Retina (tissue), 1 donor: ENCODE data around the gene CSTF3.
"Not testable (repeated sequence)": the region's sequence is repeated elsewhere in the genome, so short reads cannot be mapped to it uniquely, and the experiment has no call there.

Experiments
- DNase-seq: peaks from one replicate; pipeline ENCODE4 v3.0.0-alpha.2; 2016

CSTF3 gene

DNA sequence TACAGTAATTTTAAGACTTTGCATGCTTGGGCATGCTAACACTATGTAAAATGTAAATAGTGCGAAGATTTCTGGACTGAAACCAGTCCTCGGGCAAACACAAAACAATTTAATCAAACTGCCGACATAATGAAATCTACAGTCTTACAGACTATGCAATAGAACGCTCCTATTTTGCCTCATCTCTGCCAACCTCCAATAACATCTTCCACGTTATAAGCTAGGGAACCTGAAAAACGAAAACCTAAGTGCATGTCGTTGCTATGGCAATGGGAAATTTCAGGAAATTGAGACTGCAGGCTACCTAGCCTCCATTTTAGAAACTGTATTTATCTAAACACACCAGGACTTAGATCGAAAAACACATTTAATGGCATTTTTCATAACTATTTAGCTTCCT, 1.1 kb downstream of the CSTF3 start:
- peak; percentile 11 for DNase-seq

DNA sequence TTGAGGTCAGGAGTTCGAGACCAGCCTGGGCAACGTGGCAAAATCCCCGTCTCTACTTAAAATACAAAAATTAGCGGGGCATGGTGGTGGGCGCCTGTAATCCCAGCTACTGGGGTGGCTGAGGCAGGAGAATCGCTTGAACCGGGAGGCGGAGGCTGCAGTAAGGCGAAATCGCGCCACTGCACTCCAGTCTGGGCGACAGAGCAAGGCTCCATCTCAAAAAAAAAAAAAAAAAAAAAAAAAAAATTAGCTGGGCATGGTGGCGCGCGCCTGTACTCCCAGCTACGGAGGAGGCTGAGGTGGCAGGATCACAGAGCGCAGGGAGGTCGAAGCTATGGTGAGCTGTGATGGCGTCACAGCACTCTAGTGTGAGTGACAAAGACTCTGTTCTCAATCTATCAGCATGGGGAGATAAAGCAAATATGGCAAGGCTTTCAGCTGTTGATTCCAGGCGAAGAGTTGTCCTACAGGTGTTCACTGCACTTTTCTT, 1.9 kb downstream of the CSTF3 start:
- not testable (repeated sequence) for DNase-seq

DNA sequence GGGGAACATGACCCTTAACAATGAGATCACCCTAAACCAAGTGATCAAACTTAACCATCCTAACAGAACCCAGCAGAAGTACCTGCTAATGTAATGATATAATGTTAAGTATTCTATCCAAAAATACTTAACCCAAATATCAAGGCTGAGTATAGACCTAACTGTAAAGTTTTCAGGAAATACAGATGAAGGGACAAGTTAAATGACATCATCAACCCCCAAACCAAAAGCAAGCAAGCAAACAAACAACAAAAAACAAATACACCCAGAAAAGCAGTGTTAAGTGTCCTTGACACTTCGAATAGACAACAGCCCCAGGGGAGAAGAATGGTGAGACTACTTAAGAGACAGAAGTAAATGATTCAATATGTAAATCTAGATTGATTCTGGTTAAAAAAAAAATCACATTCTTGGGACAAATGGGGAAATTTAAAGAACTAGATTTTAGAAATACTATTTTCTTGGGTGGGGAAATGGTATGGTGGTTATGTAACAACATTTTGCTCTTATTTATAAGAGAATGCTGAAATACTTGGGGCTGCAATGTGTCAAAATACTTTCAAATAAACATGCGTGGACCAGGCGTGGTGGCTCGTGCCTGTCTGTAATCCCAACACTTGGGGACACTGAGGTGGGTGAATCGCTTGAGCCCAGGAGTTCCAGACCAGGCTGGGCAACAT, 2.5 kb downstream of the CSTF3 start:
- DNase-seq, result no peak

DNA sequence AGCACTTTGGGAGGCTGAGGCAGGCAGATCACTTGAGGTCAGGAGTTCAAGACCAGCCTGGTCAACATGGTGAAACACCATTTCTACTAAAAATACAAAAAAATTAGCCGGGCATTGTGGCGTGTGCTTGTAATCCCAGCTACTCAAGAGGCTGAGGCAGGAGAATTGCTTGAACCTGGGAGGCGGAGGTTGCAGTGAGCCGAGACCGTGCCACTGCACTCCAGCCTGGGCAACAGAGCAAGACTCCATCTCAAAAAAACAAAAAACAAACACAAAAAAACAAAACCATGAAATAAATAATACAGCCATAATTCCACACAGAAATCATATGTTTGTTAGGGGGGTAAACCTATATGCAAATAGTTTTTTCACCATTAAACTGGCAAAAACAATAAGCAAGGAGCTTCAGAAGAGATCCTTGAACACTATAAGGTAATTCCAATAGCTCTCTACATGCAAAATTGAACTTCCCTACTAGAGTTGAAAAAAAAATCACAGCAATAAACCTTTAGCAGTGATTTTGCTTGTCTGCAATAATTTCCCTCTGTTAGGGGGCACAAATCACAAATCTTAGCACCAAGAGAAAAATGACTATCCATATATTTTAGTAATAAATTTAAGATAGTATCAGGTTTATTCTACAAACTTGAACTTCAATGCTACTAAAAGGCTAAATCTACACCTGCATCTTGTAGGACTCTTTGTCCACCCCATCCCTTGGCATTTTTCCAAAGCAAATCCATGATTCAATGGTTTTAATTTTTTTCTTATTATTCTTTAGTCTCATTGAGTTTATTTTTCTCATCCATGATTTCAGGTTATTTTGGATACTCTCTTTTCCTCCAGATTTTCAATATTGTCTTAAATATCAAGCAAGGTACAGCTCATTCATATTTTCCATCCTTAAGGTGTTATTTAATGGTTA, 3.9 kb downstream of the CSTF3 start:
- DNase-seq, result no peak

DNA sequence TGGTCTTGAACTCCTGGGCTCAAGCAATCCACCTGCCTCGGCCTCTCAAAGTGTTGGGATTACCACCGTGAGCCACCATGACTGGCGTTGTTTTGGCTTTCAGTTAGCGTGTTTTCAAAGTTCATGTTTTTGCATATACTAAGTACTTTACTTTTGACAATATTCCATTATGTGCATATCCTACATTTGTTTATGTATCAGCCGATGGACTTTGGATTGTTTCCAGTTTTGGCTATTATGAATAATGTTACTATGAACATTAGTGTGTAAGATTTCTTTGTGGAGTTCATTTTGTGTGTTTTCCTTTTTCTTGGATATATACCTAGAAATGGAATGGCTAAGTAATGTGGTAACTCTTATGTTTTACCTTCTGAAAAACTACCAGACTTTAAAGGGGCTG, 9.9 kb downstream of the CSTF3 start:
- DNase-seq, result no peak

DNA sequence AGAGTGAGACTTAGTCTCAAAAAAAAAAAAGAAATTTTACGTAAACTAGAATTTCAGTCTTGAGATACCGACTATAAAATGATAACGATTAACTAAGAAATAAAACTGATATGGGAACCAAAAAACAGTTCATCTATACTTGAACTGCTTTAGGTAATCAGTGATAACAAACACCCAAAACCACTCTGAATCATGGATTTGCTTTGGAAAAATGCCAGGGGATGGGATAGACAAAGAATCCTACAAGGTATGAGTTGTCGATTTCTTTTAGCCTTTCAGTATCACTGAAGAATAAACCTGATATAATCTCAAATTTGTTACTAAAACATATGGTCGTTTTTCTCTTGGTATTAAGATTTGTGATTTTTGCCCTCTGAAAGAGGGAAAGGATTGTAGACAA, 13.7 kb downstream of the CSTF3 start:
- no peak for DNase-seq

DNA sequence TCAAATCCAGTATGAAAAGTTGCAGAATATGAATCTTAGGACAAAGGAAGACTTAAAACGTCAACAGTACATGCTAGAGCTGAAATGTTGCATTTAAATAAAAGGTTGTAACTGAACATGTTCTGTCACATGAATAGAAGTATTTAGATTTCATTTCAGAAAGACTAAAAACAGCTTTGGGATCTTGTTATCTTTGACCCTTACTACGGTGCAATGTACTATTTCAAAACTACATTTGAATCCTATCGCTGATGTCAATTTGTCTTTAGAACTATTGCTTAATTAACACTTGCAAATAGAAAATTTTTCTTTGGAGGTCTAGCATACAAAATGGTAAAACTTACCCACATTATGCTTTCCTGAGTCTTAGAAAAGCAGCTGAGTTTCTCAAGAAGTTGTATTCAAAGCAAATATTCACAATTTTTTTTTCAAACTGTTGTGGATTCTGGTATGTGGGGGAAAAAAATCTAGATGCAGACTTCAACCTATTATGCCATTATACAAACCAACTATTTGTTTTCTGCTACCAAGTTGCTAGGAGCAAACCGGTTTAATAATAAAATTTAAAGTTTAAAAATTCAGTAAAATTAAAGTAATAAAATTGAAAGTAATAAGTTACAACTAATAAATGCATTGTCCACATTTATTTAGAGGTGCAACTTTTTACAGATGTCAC, 25.4 kb downstream of the CSTF3 start:
- no peak for DNase-seq

DNA sequence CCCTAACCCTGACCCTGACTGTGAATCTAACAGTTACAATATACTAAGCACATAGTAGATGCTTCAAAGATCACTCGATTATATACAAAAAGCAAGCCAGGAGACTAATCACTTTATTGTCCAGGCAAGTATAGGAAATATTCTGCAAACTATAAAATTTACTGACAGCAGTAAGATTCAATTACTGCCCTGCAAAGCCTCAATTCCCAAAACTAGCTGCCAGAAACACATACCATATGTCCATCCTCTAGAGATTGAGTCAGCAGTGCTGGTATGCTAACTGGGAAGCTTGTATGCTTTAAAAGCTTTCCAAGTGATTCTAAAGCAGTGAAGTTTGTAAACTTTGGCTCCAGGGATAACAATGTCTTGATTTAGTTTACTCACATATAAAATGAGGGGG, 26.1 kb downstream of the CSTF3 start:
- no peak for DNase-seq

DNA sequence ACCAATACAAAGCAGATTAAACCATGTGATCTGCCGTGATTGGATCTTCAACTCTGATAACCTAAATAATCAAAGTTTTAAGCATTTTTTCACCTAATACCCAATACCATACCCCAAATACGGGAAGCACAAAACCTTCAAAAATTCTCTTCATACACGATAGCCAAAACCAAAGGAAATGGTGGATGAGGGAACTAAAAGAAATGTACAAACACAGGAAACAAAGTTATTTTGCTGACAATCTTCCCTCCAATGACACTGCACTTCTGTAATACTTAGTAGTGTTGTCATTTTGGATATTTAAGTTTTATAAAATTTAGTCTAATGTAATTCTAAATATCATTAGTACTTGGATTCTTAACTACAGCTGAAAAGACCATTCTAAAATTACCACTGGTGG, 27.0 kb downstream of the CSTF3 start:
- DNase-seq, result no peak

DNA sequence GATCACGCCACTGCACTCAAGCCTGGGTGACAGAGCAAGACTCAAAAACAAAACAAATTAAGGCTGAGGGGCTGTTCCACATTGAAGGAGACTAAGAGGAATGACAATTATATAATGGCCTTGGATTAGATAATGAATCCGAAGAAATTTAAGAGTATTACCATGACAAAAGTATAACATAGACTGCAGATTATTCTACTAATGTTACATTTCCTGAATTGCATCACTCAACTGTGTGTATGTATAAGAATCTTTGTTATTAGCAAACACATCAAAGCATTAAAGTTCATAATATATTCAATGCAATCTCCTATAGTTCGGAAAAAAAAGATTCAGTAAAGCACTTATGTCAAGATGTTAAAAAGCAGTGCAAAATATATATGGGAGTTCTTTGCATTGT, 27.5 kb downstream of the CSTF3 start:
- no peak for DNase-seq

DNA sequence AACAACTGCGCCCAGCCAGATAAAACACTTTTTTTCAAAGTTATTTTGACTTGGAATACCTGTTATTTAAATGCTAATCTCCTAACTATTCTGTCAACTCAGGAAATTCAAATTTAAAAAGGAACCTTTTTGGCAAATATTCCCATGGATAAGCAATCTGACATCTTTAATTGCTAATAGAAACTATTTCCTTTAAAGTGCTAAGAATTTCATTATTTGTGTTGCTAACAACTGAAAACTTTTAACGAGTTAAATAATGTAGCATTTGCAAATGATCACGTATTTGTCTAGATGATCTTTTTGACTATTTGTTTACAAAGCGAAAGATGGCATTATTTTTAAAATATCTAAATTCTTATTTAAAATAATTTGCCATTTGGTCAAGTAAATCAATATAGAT, 28.8 kb downstream of the CSTF3 start:
- no peak for DNase-seq

DNA sequence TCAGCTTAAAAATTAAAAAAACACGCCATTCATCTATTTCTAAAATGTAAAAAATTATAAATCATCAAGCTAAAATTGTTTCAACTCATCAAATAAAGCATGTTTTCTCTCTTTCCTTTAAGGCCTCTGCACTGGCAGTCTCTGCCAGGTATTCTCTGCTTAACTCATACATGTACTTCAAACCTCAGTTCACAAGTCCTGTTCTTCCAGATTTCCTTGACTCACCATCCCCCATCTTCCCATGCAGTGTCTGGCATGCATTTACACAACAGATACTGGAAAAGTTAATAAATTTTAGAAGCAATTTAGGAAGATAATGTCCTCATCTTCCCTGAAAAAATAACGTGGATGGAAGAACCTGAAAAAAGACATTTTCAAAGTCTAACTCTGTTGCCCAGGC, 32.5 kb downstream of the CSTF3 start:
- no peak for DNase-seq

DNA sequence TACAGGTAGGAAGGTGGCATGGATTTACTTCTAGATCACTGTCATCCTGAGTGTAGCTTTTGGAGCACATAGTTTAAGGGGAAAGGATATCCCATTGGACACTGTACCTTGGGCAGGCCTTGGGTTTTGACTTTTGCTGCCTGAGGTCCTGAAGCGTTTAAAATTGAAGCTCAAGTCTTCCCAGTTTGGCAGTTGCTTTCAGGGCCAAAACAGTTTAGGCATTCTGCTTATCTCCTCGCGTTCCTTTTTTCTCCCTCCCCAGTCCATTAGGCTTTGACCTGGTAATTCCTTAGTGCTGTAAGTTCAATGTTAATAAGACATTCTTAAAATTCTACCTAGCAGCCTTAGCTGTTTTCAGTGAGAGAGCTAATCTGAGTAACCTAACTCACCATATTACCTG, 35.7 kb downstream of the CSTF3 start:
- no peak for DNase-seq

DNA sequence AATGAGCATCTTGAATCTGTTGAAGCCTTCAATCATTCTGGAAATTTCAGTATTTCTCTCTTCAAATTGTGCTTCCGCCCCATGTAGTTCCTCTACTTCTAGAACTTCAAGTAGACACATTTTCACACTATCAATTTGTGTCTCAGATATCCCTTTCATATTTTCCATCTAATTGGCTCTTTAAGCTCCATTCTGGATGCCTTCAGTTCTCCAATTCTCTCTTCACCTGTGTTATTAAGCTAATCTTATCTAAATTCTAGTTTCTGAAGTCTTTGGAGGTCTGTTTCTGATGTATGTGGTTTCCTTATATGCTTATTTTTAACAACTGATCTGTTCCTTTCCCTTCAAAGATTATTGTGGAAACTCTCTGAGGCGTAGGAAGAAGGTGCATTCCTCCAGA, 36.3 kb downstream of the CSTF3 start:
- no peak for DNase-seq

DNA sequence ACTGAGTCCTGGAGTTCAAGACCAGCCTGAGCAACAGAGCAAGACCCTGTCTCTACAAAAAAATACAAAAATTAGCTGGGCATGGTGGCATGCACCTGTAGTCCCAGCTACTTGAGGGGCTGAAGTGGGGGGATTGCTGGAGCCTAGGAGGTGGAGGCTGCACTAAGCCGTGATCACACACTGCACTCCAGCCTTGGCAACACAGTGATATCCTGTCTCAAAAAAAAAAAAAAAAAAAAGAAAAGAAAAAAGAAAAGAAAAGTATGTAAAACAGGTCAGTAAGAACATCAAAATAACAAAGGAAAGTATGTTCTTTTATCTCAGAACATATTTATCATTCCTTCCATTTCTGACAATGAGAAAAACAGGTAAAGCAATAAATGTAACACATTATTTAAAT, 38.6 kb downstream of the CSTF3 start:
- DNase-seq, result not testable (repeated sequence)

DNA sequence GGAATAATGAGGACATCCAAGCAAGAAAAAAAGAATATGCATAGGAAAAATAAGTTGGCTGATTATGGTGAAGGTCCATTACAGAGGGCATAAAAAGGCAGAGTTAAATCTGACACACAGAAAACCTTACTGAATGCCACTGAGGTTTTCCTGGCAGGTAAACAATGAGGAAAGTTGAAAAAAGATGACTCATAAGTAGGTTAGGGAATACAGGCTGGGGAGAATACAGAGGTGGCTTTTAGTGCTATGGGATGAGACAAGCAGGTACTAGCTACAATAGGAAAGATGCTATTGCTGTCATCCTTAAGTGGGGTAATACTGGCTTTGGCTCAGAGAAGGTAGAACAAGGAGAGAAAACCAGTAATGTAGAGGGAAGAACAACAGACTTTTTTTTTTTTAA, 44.7 kb downstream of the CSTF3 start:
- DNase-seq, result no peak

DNA sequence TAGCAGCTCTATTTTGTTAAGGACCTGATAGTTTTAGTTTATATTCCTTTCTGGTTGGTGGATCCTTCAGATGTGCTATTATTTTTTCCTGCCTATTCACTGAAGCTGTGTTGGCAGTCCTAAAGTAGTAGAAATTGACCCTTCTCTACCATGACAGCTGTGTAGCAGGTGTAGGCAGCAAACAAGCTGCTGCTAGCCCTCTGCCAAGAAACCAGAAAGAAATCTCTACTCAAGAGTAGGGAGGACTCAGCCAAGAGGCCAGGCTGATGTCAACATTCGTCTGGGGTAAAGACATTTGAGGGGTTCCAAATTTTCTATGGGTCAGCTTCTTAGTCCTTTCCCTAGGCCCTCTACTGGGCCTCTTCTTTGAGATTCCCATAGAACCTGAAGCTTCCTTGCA, 51.2 kb downstream of the CSTF3 start:
- DNase-seq, result no peak

DNA sequence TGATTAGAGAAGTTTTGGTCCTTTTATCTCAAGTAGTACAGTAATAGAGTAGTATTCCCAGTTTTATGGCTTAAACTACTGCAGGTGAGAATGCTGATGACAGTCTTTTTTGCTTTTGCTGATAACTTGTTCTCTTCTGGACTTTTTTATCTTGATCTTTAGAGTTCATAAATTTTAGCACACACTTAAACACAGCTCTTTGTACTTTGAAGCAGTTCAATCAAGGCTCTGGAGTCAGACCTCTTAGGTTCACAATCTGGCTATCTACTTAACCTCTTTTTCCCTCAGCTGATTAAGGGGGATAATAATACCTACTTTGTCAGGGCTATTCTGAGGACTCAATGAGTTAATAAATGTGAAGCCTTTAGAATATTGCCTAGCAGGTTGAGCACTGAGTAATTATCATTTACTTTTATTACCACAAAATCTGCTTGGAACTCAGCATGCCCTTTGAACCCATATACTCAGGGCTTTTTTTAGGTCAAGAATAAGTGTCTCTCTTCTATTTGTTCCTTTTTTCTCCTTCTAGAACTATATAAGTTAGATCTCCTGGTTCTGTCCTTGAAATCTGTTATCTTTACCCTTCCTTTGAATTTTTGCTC, 51.9 kb downstream of the CSTF3 start:
- no peak for DNase-seq

DNA sequence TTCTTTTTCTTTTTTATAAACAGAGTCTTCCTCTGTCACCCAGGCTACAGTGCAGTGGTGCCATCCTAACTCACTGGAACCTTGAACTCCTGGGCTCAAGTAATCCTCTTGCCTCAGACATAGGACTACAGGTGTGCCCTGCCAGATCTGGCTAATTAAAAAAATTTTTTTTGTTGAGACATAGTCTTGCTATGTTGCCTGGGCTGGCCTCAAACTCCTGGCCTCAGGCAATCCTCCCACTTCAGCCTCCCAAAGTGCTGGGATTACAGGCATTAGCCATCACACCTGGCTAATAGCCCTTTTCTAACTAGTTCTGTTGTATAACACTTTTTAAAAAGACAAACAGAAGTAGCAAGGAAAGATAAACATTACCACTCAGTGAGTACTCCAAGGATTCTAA, 57.4 kb downstream of the CSTF3 start:
- no peak for DNase-seq

DNA sequence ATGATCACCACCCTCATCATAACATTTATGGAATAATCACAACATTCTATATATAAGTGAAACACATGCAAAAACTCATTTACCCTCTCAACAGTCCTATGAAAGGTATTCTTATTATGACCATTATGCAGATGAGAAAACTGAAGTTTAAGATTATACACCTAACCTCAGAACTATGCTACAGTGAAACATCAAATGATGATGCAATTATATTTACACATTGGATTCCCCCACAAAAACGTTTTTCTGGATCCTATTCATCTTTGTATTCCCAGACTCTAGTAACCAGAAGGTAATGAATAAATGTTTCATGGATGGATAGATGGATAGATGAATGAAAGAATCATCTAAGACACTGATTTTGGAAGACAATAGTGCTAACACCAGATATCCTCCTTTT, 67.1 kb downstream of the CSTF3 start:
- no peak for DNase-seq

DNA sequence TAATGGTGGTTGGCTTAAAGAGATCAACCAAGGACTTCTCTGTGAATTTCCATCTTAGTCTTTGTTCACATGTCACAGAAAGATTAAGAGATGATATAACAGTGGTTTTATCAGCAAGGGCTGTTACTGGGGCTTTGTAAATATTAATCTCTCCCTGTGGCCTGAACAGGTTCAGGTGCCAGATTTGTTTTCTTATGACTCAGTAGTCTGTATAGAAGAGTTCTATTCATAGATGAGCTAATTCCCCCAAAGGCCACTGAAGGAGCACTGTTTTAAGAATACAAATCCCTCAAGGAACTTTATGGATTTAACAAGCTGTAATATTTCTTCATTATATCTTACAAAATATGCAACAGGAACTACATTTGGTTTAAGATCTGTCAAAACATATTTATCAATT, 71.5 kb downstream of the CSTF3 start:
- no peak for DNase-seq

DNA sequence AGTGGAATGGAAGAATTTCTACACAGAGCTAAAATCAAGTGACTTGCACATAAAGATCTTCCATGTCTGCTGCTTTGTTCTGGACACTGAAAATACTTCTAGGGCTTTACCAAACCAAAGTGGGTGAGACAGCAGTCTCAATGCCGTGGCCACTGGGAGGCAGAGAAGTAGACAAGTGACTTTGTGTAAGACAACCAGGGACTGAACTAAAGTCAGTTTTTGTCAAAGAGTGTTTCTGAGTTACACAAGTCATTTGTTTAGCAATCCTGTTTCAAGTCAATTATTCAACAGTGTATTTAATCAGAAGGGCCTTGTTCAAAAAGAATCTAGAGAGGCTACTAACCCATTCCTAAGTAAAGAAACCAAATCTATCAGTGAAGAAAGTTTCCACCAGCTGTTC, 75.3 kb downstream of the CSTF3 start:
- DNase-seq, result no peak

DNA sequence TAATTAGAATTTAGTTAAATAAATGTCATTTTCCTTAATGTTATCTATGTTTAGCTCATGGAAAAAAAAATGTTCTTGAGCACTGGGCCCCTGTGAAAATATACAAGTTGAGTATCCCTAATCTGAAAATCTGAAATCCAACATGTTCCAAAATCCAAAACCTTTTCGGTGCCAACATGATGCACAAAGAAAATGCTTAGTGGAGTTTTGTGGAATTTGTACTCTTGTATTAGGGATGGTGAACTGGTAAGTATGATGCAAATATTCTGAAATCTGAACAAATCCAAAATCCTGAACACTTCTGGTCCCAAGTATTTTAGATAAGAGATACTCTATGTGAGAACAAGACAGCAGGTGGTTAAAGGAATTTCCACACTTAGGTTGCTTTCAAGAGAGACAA, 77.4 kb downstream of the CSTF3 start:
- DNase-seq, result no peak
